ENCODE data around the gene SAMD4A.

Gene SAMD4A

GRCh38 chr14:54784060-54784459 lies 217.1 kb downstream of the SAMD4A start:
- TF ChIP-seq TARDBP (IDR thresholded peaks at IDR 0.05) (no peak), CTBP1 (IDR thresholded peaks at IDR 0.05; ENCODE audit: borderline replicate concordance) (no peak), FOXK2 (IDR thresholded peaks at IDR 0.05) (no peak), ELF4 (IDR thresholded peaks at IDR 0.05) (no peak), FOXM1 (IDR thresholded peaks at IDR 0.05; ENCODE audit: borderline replicate concordance) (no peak), SUZ12 (IDR thresholded peaks at IDR 0.05) (no peak), ZNF384 (IDR thresholded peaks at IDR 0.05) (no peak), ARNT (IDR thresholded peaks at IDR 0.05) (no peak), BHLHE40 (IDR thresholded peaks at IDR 0.05; ENCODE audit: borderline replicate concordance) (no peak), SP1 (IDR thresholded peaks at IDR 0.05) (no peak), LEF1 (IDR thresholded peaks at IDR 0.05; ENCODE audit: borderline replicate concordance) (no peak), HDGF (IDR thresholded peaks at IDR 0.05; ENCODE audit: borderline replicate concordance) (no peak), PKNOX1 (IDR thresholded peaks at IDR 0.05) (no peak), L3MBTL2 (conservative IDR thresholded peaks at IDR 0.05) (no peak), NFRKB (IDR thresholded peaks at IDR 0.05) (no peak), FOXA1 (IDR thresholded peaks at IDR 0.05) (no peak)
- no peak for DNase-seq (ENCODE audit: extremely low spot score)
- ChIA-PET POLR2A (interaction anchor here (1.2 kb wide), 1 partner anchor 10 kb away, joined by 3 read pairs; no protein-coding TSS in a partner anchor), CTCF (interaction anchor here (1.2 to 1.7 kb wide), 3 partner anchors 8 to 22 kb away, joined by 3 to 9 read pairs (median 4); no protein-coding TSS in a partner anchor)

GRCh38 chr14:54784657-54785056 lies 217.7 kb downstream of the SAMD4A start:
- ChIA-PET CTCF (interaction anchor here (1.2 to 1.4 kb wide), 2 partner anchors 9 to 11 kb away, joined by 3 to 9 read pairs; no protein-coding TSS in a partner anchor), POLR2A (interaction anchor here (1.2 kb wide), 1 partner anchor 10 kb away, joined by 3 read pairs; no protein-coding TSS in a partner anchor)
- TF ChIP-seq ELF4 (IDR thresholded peaks at IDR 0.05) (no peak), CTBP1 (IDR thresholded peaks at IDR 0.05; ENCODE audit: borderline replicate concordance) (no peak), ZNF384 (IDR thresholded peaks at IDR 0.05) (no peak), PKNOX1 (IDR thresholded peaks at IDR 0.05) (no peak), TARDBP (IDR thresholded peaks at IDR 0.05) (no peak), ARNT (IDR thresholded peaks at IDR 0.05) (no peak), FOXA1 (IDR thresholded peaks at IDR 0.05) (no peak), LEF1 (IDR thresholded peaks at IDR 0.05; ENCODE audit: borderline replicate concordance) (no peak), BHLHE40 (IDR thresholded peaks at IDR 0.05; ENCODE audit: borderline replicate concordance) (no peak), SP1 (IDR thresholded peaks at IDR 0.05) (no peak), FOXK2 (IDR thresholded peaks at IDR 0.05) (no peak), L3MBTL2 (conservative IDR thresholded peaks at IDR 0.05) (no peak), FOXM1 (IDR thresholded peaks at IDR 0.05; ENCODE audit: borderline replicate concordance) (no peak), SUZ12 (IDR thresholded peaks at IDR 0.05) (no peak), NFRKB (IDR thresholded peaks at IDR 0.05) (no peak), HDGF (IDR thresholded peaks at IDR 0.05; ENCODE audit: borderline replicate concordance) (no peak)
- no peak for DNase-seq (ENCODE audit: extremely low spot score)

- ChIA-PET CTCF (interaction anchor here (1.2 to 1.4 kb wide), 2 partner anchors 10 to 12 kb away, joined by 3 to 9 read pairs; no protein-coding TSS in a partner anchor), POLR2A (interaction anchor here (1.2 kb wide), 1 partner anchor 11 kb away, joined by 3 read pairs; no protein-coding TSS in a partner anchor)
- no peak for DNase-seq (ENCODE audit: extremely low spot score)
- TF ChIP-seq SUZ12 (IDR thresholded peaks at IDR 0.05): no peak
- no peak for TF ChIP-seq NFRKB (IDR thresholded peaks at IDR 0.05)
- no peak for TF ChIP-seq L3MBTL2 (conservative IDR thresholded peaks at IDR 0.05)
- TF ChIP-seq SP1 (IDR thresholded peaks at IDR 0.05): no peak
- TF ChIP-seq TARDBP (IDR thresholded peaks at IDR 0.05): no peak
- TF ChIP-seq ELF4 (IDR thresholded peaks at IDR 0.05): no peak
- no peak for TF ChIP-seq ZNF384 (IDR thresholded peaks at IDR 0.05)
- no peak for TF ChIP-seq PKNOX1 (IDR thresholded peaks at IDR 0.05)
- no peak for TF ChIP-seq FOXK2 (IDR thresholded peaks at IDR 0.05)
- TF ChIP-seq FOXM1 (IDR thresholded peaks at IDR 0.05; ENCODE audit: borderline replicate concordance): no peak
- TF ChIP-seq CTBP1 (IDR thresholded peaks at IDR 0.05; ENCODE audit: borderline replicate concordance): no peak
Observed at GRCh38 chr14:54785136-54785777, 218.3 kb downstream of the SAMD4A start.

GRCh38 chr14:54785778-54786770 lies 219.1 kb downstream of the SAMD4A start:
- ChIA-PET CTCF (interaction anchor here (0.7 kb wide), 1 partner anchor 12 kb away, joined by 4 read pairs; no protein-coding TSS in a partner anchor), POLR2A (no interaction called here)
- no peak for TF ChIP-seq BHLHE40 (IDR thresholded peaks at IDR 0.05; ENCODE audit: borderline replicate concordance)
- TF ChIP-seq FOXK2 (IDR thresholded peaks at IDR 0.05): no peak
- no peak for TF ChIP-seq NFRKB (IDR thresholded peaks at IDR 0.05)
- TF ChIP-seq ZNF384 (IDR thresholded peaks at IDR 0.05): no peak
- TF ChIP-seq PKNOX1 (IDR thresholded peaks at IDR 0.05): no peak
- no peak for TF ChIP-seq TARDBP (IDR thresholded peaks at IDR 0.05)
- TF ChIP-seq L3MBTL2 (conservative IDR thresholded peaks at IDR 0.05): no peak
- TF ChIP-seq SUZ12 (IDR thresholded peaks at IDR 0.05): no peak
- TF ChIP-seq FOXM1 (IDR thresholded peaks at IDR 0.05; ENCODE audit: borderline replicate concordance): no peak
- no peak for TF ChIP-seq ARNT (IDR thresholded peaks at IDR 0.05)
- TF ChIP-seq CTBP1 (IDR thresholded peaks at IDR 0.05; ENCODE audit: borderline replicate concordance): no peak
- TF ChIP-seq HDGF (IDR thresholded peaks at IDR 0.05; ENCODE audit: borderline replicate concordance): no peak
- no peak for TF ChIP-seq FOXA1 (IDR thresholded peaks at IDR 0.05)
- no peak for TF ChIP-seq SP1 (IDR thresholded peaks at IDR 0.05)
- TF ChIP-seq LEF1 (IDR thresholded peaks at IDR 0.05; ENCODE audit: borderline replicate concordance): no peak
- no peak for TF ChIP-seq ELF4 (IDR thresholded peaks at IDR 0.05)
- no peak for DNase-seq (ENCODE audit: extremely low spot score)

Data from HEK293T (cell line).